Measurements from ENCODE around the gene TUBGCP2.
A peak's percentile ranks its signal among the peaks of the same experiment; 100 is the strongest.

Gene TUBGCP2, protein sequence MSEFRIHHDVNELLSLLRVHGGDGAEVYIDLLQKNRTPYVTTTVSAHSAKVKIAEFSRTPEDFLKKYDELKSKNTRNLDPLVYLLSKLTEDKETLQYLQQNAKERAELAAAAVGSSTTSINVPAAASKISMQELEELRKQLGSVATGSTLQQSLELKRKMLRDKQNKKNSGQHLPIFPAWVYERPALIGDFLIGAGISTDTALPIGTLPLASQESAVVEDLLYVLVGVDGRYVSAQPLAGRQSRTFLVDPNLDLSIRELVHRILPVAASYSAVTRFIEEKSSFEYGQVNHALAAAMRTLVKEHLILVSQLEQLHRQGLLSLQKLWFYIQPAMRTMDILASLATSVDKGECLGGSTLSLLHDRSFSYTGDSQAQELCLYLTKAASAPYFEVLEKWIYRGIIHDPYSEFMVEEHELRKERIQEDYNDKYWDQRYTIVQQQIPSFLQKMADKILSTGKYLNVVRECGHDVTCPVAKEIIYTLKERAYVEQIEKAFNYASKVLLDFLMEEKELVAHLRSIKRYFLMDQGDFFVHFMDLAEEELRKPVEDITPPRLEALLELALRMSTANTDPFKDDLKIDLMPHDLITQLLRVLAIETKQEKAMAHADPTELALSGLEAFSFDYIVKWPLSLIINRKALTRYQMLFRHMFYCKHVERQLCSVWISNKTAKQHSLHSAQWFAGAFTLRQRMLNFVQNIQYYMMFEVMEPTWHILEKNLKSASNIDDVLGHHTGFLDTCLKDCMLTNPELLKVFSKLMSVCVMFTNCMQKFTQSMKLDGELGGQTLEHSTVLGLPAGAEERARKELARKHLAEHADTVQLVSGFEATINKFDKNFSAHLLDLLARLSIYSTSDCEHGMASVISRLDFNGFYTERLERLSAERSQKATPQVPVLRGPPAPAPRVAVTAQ

DNA sequence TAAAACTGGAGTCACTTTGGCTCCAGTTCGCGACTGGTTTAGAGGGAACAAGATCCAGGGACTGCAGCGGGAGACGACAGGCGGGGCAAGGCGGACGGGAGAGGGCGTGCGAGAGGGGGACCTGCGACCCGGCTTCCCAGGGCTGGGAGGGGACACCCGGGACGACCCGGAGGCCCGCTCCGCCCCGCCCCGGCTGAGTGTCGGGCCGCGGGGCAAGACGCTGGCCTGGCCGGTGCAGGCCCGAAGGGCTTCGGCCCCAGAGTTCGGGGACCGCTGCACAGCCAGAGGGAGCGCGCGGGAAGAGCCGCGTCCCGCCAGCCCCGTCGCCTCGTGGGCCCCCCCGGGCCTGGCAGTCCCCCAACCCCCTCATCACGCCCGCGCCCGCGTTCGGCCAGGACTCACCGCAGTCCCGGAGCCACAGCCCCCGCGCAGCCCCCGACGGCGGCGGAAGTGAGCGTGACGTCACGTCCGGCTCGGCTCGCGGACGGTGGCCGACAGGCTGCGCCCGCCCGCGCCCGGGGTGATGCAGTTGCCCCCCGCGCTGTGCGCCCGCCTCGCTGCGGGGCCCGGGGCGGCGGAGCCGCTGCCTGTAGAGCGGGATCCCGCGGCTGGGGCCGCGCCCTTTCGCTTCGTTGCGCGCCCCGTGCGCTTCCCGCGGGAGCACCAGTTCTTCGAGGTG, at the start of gene TUBGCP2, which contains the start of gene ZNF511:
Gene TUBGCP2 (minus strand): TSS at position 452 of the 679 bp plus-strand sequence. CDS start 5,931 bp downstream, outside the sequence.
Gene ZNF511 (plus strand): TSS at position 494 of the 679 bp plus-strand sequence. CDS start 30 bp downstream, at position 524.
- DNase-seq (ENCODE audit: low spot score), result peak; percentile 84

DNA sequence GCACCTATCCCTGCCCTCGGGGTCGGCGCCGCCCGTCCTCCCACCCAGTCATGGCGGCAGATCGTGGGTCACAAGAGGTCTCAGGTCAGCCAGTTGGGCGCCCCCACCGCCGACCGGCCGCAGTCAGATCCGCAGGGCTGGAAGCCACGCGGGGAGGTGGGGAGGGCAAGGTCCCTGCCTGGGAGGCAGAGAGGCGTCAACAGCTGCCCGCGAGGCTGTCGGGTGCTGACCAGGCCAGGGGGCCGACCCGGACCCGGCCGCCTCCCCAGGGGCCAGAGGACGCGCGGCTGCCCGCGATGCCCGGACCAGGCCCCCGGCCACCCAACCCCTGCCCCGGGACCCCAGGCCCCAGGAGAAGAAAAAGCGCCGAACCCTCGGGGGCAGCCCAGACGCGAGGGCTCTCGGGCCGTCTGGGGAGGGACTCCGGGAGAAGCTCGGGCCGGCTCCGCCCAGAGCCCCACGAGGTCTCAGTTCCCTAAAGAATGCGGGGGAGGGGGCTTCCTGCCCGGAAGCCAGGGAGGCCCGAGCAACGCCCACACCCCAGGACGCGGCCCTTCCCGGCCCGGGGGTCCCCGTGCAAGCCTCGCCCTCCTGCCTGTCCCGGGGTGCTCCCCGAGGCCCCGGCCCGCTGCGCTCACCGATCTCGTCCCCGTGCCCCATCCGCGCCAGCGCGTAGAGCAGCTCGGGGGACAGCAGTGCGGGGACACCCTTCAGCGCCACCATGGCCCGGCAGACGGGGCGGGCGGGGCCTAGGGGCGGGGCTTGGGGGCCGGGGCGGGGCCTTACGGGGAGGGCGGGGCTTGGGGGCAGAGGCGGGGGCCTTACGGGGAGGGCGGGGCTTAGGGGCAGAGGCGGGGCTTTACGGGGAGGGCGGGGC, 48.9 kb upstream of the TUBGCP2 start, which contains the start of gene FUOM:
Gene FUOM (minus strand): TSS at position 735 of the 877 bp plus-strand sequence. CDS start 12 bp downstream, at position 723.
- peak; percentile 59 for DNase-seq (ENCODE audit: low spot score)

GRCh38 chr10:133356549-133357284, 48.0 kb upstream of the TUBGCP2 start:
- no peak for DNase-seq (ENCODE audit: low spot score)

DNA sequence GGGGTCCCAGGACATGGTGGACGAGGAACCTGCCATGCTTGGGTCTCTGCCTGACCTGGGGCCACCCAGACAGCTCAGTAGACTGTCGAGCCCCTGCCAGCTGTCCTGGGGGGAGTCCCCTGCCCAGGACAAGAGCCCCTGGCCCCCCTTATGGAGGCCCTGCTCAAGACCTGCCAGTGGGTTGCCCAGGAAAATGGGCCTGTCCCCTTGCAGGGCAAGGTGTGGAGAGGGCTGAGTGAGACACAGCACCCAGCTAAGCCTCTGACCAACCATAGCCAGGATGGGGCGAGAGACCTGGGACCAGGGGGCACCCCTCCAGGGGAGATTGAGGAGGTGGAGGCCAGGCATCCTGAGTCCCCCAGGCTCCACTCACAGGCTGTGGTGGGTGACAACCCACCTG, 47.3 kb upstream of the TUBGCP2 start:
- no peak for DNase-seq (ENCODE audit: low spot score)

DNA sequence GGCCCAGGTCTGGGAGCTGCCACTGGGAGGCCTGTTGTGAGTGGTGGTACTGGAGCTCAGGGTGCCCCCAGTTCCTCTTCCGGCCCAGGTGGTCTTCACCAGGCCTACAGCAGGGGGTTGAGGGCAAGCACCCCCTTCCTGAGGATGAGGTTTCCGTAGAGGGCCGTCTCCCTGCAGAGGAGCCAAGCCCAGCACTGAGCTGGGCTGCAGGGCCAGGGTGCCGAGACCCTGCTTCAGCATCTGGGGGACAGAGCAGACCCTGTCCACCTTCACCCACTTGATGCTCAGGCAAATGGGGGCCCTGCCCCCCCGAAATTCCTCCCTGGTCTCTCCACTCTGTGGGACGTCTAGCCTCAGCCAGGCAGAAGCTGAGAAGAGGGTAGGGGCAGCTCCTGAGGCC, 46.6 kb upstream of the TUBGCP2 start:
- DNase-seq (ENCODE audit: low spot score), result no peak

GRCh38 chr10:133354672-133355240, 46.1 kb upstream of the TUBGCP2 start:
- no peak for DNase-seq (ENCODE audit: low spot score)

DNA sequence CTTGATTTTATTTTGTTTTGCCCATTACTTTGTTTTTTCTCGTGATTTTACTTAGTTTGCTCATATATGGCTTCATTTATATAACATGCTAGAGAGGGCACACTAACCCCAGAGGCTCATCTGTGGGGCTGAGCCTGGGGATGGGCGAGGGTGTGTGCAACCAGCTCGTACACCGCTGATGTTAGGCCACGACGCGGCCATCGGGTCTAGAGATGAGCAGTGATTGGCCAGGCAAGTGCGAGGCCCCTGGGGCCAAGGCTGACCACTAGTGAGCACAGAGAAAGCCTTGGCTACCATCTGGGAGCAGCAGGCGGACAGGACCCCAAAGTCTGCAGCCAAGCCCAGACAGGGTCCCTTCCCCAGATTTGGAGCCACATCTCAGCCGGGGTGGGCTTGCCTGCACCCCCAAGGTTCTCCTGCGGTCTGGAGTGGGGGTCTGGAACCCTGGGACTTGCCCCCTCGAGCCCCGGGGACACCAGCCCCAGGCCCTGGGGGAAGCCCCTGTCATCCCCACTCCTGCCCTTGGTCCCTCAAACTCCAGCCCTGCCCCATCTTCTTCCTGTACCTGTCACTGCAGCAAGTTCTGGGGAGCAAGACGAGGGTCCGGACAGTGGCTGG, 45.4 kb upstream of the TUBGCP2 start:
- DNase-seq (ENCODE audit: low spot score), result no peak

DNA sequence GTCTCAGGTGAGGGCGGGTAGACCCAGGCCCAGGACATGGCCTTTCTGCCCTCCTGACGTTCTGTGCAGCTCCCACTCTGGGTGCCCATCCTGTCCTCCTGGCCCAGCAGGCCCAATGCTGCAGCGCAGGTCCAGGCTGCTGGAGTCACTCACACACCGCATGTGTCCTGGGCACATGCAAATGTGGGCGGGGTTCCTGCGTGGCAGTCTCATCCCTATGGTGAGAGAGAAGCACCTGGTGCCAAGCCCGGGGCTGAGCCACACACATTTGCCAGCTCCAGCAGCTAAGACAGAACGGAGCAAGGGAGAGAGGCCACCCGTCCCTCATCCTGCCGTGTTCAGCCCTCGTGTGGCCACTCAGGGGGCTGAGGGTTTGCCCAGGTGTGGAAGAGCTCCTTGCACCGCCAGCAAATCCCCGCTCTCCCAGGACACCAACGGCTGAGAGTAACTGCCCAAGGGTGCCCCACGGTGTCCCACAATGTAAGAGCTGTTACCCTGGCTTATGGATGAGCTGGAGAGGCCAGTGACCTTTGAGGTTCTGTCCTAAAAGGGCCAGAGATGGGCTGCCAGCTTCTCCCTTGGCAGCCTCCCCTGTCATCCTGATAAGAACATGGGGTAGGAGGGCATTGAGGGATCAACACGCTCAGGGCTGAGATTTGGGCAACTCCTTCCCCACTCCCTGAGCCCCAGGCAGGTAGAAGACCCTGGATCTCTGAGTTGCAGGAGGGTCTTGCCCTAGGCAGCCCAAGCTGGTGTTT, 44.7 kb upstream of the TUBGCP2 start:
- no peak for DNase-seq (ENCODE audit: low spot score)

GRCh38 chr10:133351408-133352318, 43.0 kb upstream of the TUBGCP2 start:
- no peak for DNase-seq (ENCODE audit: low spot score)

DNA sequence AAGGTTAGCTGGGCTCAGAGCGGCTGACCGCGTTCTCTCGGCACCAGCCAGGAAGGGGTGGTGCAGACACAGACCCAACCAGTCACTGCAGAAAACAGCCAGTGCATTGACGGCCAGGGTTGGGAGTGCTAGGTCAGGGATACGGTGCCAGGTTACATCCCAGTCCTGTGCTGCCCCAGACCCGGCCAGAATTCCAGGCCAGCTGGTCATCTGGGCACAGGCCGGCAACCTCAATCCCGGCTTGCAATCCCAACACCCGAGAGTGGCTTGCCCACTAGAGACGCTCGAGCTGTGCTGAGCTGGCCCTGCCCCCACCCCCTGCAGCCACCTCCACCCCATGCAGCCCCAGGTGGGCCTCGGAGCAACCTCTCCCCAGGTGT, 42.3 kb upstream of the TUBGCP2 start:
- no peak for DNase-seq (ENCODE audit: low spot score)

GRCh38 chr10:133350283-133350949, 41.7 kb upstream of the TUBGCP2 start:
- DNase-seq (ENCODE audit: low spot score), result no peak

DNA sequence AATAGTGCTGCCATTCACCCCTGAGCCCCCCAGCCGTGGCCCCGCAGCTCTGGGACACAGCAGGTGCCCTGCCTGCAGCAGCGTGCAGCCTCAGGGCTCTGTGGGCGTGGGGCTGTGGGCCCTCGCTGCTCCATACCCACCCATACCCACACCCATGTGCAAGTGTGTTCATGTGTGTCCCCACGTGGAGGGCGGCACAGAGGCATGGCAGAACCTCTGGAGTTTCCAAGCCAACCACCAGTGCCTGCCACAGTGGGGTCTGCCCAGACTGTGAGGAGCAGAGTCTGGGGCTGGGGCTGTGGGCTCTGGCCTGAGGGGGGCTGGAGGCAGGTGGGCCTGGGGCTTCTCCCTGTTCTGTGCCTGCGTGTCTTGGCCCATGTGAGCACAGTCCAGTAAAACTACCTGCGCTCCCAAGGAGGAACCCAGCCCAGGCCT, 40.9 kb upstream of the TUBGCP2 start:
- DNase-seq (ENCODE audit: low spot score), result no peak

DNA sequence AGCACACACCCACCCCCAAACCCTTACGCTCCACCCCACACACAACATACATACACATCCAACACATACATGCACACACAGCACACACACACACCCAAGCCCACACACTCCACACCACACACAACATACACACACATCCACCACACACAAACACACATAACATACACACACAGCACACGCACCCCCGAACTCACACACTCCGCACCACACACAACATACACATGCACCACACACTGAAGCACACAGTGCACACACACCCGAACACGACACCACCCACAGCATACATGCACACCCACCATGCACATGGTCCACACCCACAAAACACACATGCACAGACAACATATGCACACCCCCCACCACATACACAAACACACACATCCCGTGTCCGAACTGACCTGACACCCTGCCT, 40.5 kb upstream of the TUBGCP2 start:
- DNase-seq (ENCODE audit: low spot score), result no peak

DNA sequence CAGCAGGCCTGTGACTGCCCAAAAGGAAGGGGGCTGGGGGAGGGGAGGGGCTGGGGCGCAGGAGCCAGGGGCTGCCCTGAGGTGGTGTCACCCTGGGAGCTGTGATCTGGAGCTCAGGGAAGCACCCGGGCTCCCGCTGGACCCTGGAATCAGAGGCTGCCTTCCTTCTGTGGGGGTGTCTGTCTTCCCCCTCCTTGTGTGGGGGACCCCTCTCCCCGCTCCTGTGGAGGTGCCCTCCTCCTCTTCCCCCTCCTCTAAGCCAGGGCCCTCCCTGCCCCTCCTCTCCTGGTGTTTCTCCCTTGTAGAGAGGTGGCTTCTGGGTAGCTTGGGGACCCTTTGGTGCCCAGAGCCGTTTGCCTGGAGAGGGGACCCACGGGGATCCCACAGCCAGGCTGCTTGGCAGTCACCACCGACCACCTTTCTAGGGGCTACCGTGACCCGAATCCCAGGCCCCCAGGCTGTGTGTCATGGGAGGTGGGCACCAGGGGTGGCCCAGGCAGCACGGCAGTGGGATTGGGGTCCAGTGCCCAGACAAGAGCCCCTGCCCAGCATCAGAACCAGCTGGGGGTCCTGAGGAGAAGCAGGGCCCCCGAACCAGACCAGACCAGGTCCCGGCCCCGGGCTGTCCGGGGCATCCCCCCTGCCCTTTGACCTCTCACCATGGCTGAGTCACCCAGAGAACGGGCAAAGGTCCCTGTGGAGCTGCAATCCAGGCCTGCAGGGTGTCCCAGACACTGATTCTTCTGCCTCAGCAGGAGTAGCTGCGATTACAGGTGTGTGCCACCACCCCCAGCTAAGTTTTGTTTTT, 39.2 kb upstream of the TUBGCP2 start:
- DNase-seq (ENCODE audit: low spot score), result peak; percentile 48

DNA sequence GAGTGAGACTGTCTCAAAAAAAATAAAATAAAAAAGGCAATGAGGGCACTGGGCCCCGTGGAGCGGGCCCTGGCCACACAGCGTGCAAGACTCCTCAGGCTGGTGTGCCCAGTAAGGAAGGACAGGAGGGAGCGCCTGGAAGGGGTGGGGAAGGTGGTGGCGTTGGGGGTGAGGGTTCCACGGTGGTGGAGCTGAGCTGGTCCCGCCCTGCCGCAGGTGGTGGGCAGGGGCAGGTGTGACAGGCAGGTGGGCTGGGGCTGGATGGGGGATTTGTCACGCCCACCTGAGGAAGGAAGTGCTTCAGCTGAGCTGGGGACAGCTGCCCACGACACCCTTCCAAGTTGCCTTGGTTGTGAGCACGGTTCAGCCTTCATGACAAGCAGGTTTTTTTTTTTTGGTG, 37.7 kb upstream of the TUBGCP2 start:
- no peak for DNase-seq (ENCODE audit: low spot score)

DNA sequence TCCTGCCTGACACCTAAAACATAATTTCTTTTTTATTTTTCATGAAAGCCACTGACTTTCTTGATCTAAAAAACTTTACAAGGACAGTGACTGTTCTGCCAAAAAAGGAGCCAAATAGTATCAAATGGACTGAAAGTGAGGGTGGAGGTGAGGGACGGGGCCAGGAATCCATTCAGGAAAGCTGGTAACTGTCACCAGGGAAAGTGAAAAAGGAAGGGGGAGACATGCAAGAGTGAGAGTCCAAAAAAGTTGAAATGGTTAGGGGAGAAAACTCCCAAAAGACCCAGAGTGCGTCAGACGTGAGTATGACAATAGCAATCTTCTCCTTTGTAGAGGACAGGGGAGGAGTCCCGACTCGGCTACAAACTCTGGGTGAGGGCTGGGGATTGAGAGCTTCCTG, 35.6 kb upstream of the TUBGCP2 start:
- no peak for DNase-seq (ENCODE audit: low spot score)

Data from LoVo (cell line).